BJ (cell line): ENCODE data around the gene SUCLA2. TPM values are rescaled to one million over a fixed set of nuclear protein-coding genes. Genes with fewer than 3 reads are reported as not detected.

ENCODE experiments used
- CTCF ChIA-PET: fragments of 350-600 bp; formaldehyde crosslinking; extraction: SDS; loops from one replicate; lab custom pipeline; 2021; ENCODE audit warnings: antibody characterized with exemption, inconsistent platforms; lab: Yijun Ruan, JAX
- POLR2A ChIA-PET: fragments of 300-600 bp; sonication (Branson Sonifier 250); formaldehyde crosslinking; extraction: SDS; loops from one replicate; lab custom pipeline; 2021; ENCODE audit warnings: antibody characterized with exemption; lab: Charles Lee
- DNase-seq: peaks from one replicate; pipeline ENCODE4 v3.0.0-alpha.2; 2011; ENCODE audit warnings: low read depth
- H3K27me3 ChIP-seq: 2 replicates; pipeline ENCODE4 v1.6.0; 2011; ENCODE audit warnings: low read length; ENCODE audit not compliant: control insufficient read depth, insufficient read depth
- H3K36me3 ChIP-seq: 2 replicates; pipeline ENCODE4 v1.5.1; 2011; ENCODE audit warnings: low read length; ENCODE audit not compliant: control insufficient read depth, insufficient read depth
- H3K4me3 ChIP-seq: 2 replicates; pipeline ENCODE4 v1.5.1; 2011; ENCODE audit warnings: low read depth, mild to moderate bottlenecking, control low read depth, low read length
- polyA plus RNA-seq: library from polyadenylated mRNA; depleted of rRNA; stranded (reverse); fragments of >200 nt; gene quantifications from 2 replicates; pipeline ENCODE4 v1.2.3, GENCODE V29; 2011; rRNA removed
- TF ChIP-seq, protein P1 (sequence below): IDR thresholded peaks from 2 replicates; pipeline ENCODE4 v1.5.1; 2011; ENCODE audit warnings: low read depth, mild to moderate bottlenecking, control low read depth, inconsistent platforms, low read length, moderate library complexity; ENCODE audit not compliant: insufficient read depth

Gene SUCLA2
- polyA plus RNA-seq, 1 experiment, result 19.1 TPM

DNA sequence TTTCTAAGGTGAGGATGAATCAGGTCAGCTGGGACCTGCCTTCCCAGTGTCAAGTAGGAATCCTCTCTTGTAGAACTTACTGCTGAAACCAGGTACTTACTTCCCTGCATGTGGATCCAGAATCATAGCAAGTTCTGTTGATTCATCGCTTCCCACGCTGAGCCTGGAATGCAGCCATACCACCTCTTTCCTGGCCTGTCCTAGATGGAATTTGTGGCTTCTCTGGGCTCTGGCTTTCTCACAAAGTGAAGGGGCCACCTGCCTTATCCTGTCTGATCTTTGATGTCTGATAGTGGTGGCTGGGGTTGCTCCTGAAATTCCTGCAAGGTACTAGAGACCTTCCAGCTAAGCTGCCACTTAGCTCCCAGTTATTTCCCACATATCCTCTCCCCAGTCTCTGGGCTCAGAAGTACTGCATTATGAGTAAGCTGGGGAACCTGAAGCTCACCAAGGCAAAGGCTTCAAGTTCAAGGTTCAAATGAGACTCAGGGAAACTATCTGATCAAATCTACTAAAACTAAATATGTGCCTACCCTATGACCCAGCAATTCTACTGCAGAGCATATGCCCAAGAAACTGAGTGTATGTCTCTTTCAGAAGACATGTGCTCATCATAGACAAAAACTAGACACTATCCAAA is 103.5 kb downstream of the SUCLA2 start:
- TF ChIP-seq, protein P1, sequence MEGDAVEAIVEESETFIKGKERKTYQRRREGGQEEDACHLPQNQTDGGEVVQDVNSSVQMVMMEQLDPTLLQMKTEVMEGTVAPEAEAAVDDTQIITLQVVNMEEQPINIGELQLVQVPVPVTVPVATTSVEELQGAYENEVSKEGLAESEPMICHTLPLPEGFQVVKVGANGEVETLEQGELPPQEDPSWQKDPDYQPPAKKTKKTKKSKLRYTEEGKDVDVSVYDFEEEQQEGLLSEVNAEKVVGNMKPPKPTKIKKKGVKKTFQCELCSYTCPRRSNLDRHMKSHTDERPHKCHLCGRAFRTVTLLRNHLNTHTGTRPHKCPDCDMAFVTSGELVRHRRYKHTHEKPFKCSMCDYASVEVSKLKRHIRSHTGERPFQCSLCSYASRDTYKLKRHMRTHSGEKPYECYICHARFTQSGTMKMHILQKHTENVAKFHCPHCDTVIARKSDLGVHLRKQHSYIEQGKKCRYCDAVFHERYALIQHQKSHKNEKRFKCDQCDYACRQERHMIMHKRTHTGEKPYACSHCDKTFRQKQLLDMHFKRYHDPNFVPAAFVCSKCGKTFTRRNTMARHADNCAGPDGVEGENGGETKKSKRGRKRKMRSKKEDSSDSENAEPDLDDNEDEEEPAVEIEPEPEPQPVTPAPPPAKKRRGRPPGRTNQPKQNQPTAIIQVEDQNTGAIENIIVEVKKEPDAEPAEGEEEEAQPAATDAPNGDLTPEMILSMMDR, result no peak
- POLR2A ChIA-PET, result no interaction called here
- CTCF ChIA-PET, result interaction anchor here (0.9 to 1.5 kb wide), 2 partner anchors 9 to 41 kb away, joined by 4 read pairs; no protein-coding TSS in a partner anchor
- Histone ChIP-seq H3K4me3 (no peak overlapping the region), H3K27me3 (no peaks in the 10 kb centered on the region), H3K36me3 (no peaks in the 10 kb centered on the region)
- no peak for DNase-seq

- CTCF ChIA-PET, result interaction anchor here (0.9 to 1.5 kb wide), 2 partner anchors 10 to 40 kb away, joined by 4 read pairs; no protein-coding TSS in a partner anchor
These were observed 104.5 kb downstream of the SUCLA2 start for GRCh38 chr13:47896546-47896945.

DNA sequence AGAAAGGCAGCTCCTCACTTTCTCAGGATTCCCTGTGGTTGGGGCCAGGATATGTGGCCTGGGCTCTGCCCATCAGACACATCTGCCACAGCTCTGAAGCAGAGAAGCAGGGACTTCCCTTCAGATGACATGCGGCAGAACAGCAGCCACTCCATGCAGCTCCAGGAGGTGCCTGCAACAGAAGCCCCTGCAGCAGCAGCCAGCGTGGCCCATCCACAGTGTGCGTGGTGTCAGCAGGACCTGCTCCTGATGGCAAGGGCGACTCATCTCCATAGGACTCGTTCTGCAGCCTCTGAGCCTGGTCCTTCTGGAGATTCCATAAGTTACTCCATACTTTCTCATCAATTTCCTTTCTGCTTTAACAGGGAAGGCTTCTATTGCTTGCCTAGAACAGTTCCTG is 105.0 kb downstream of the SUCLA2 start:
- H3K36me3 ChIP-seq, result no peaks in the 10 kb centered on the region
- no peak for DNase-seq
- H3K27me3 ChIP-seq, result no peaks in the 10 kb centered on the region
- POLR2A ChIA-PET, result no interaction called here
- TF ChIP-seq, protein P1, result no peak
- CTCF ChIA-PET, result interaction anchor here (0.6 kb wide), 1 partner anchor 34 kb away, joined by 3 read pairs; no protein-coding TSS in a partner anchor
- H3K4me3 ChIP-seq, result no peak overlapping the region

More at GRCh38 chr13:47896546-47896945, 104.5 kb downstream of the SUCLA2 start:
- DNase-seq, result no peak
- Histone ChIP-seq H3K27me3 (no peaks in the 10 kb centered on the region), H3K36me3 (no peaks in the 10 kb centered on the region), H3K4me3 (no peak overlapping the region)
- POLR2A ChIA-PET, result no interaction called here
- TF ChIP-seq, protein P1, result no peak

GRCh38 chr13:47893527-47893926 is 107.5 kb downstream of the SUCLA2 start:
- ChIA-PET POLR2A (no interaction called here), CTCF (no interaction called here)
- no peaks in the 10 kb centered on the region for H3K27me3 ChIP-seq
- H3K36me3 ChIP-seq, result no peaks in the 10 kb centered on the region
- H3K4me3 ChIP-seq, result no peak overlapping the region
- TF ChIP-seq, protein P1, result no peak
- DNase-seq, result no peak

Other genes with a start within 250 kb of the SUCLA2 start
- 8.2 and 13.5 TPM in 2 replicates for gene NUDT15, start 36.5 kb upstream of the SUCLA2 start, polyA plus RNA-seq
- 30.1 and 41.3 TPM in 2 replicates for gene MED4, start 93.8 kb upstream of the SUCLA2 start, polyA plus RNA-seq
- gene ITM2B, start 231.9 kb upstream of the SUCLA2 start, polyA plus RNA-seq, result 173 and 299 TPM in 2 replicates